Measurements from ENCODE around the gene TCN1.
"Not testable (repeated sequence)": the region's sequence is repeated elsewhere in the genome, so short reads cannot be mapped to it uniquely, and the experiment has no call there.

The TCN1 gene

GRCh38 chr11:59866397-59866796 is at the start of gene TCN1:
TCN1 (minus strand) TSS chr11:59866487; CDS start chr11:59866470, 17 bp downstream.
- no peak for TF ChIP-seq CTCF (IDR thresholded peaks at IDR 0.05; ENCODE audit: low read depth, low read length)
- H3K4me3 ChIP-seq (ENCODE audit: low read depth, low read length) = no peak within 1 kb of the TSS

- not testable (repeated sequence) for H3K4me3 ChIP-seq (ENCODE audit: low read depth, low read length)
Measured at GRCh38 chr11:59903569-59903968, 37.3 kb upstream of the TCN1 start.

- H3K4me3 ChIP-seq (ENCODE audit: low read depth, low read length) = no peak overlapping the region
- TF ChIP-seq CTCF (IDR thresholded peaks at IDR 0.05; ENCODE audit: low read depth, low read length) = no peak
Measured at GRCh38 chr11:59901306-59901705, 35.0 kb upstream of the TCN1 start.

GRCh38 chr11:59900366-59901126 is 34.3 kb upstream of the TCN1 start:
- no peak for TF ChIP-seq CTCF (IDR thresholded peaks at IDR 0.05; ENCODE audit: low read depth, low read length)
- H3K4me3 ChIP-seq (ENCODE audit: low read depth, low read length) = no peak overlapping the region

- no peak for TF ChIP-seq CTCF (IDR thresholded peaks at IDR 0.05; ENCODE audit: low read depth, low read length)
Measured at GRCh38 chr11:59899532-59899931, 33.2 kb upstream of the TCN1 start.

GRCh38 chr11:59898650-59899049 is 32.4 kb upstream of the TCN1 start:
- no peak for TF ChIP-seq CTCF (IDR thresholded peaks at IDR 0.05; ENCODE audit: low read depth, low read length)
- no peak overlapping the region for H3K4me3 ChIP-seq (ENCODE audit: low read depth, low read length)

More at GRCh38 chr11:59899532-59899931, 33.2 kb upstream of the TCN1 start:
- no peak overlapping the region for H3K4me3 ChIP-seq (ENCODE audit: low read depth, low read length)

GRCh38 chr11:59898046-59898445 is 31.8 kb upstream of the TCN1 start:
- TF ChIP-seq CTCF (IDR thresholded peaks at IDR 0.05; ENCODE audit: low read depth, low read length) = no peak
- no peak overlapping the region for H3K4me3 ChIP-seq (ENCODE audit: low read depth, low read length)

GRCh38 chr11:59894616-59895015 is 28.3 kb upstream of the TCN1 start:
- TF ChIP-seq CTCF (IDR thresholded peaks at IDR 0.05; ENCODE audit: low read depth, low read length) = no peak
- H3K4me3 ChIP-seq (ENCODE audit: low read depth, low read length) = no peak overlapping the region

Measured in WI38 (cell line).